ENCODE data around the gene TRIM24. TPM values are rescaled to one million over a fixed set of nuclear protein-coding genes. Genes with fewer than 3 reads are reported as not detected.

The TRIM24 gene
- total RNA-seq, 1 donor from 2014 or later: 20.7 TPM

- Histone ChIP-seq H3K27me3 (ENCODE audit: control insufficient read depth, insufficient read depth, low read length) (no peaks in the 10 kb centered on the region), H3K4me3 (ENCODE audit: low read depth, low read length) (no peak overlapping the region), H3K36me3 (ENCODE audit: control insufficient read depth, insufficient read depth, low read length) (no peaks in the 10 kb centered on the region)
- DNase-seq (ENCODE audit: low read depth): no peak
- no peak for TF ChIP-seq CTCF (IDR thresholded peaks at IDR 0.05; ENCODE audit: insufficient read depth, low read length, poor library complexity, severe bottlenecking)
These were observed 23.7 kb upstream of the TRIM24 start for GRCh38 chr7:138436388-138436787.

GRCh38 chr7:138440460-138440859, 19.6 kb upstream of the TRIM24 start:
- DNase-seq (ENCODE audit: low read depth): no peak
- H3K4me3 ChIP-seq (ENCODE audit: low read depth, low read length): no peak overlapping the region
- H3K36me3 ChIP-seq (ENCODE audit: control insufficient read depth, insufficient read depth, low read length): no peaks in the 10 kb centered on the region
- no peak for TF ChIP-seq CTCF (IDR thresholded peaks at IDR 0.05; ENCODE audit: insufficient read depth, low read length, poor library complexity, severe bottlenecking)
- H3K27me3 ChIP-seq (ENCODE audit: control insufficient read depth, insufficient read depth, low read length): no peaks in the 10 kb centered on the region

GRCh38 chr7:138442822-138443221, 17.2 kb upstream of the TRIM24 start:
- no peaks in the 10 kb centered on the region for H3K36me3 ChIP-seq (ENCODE audit: control insufficient read depth, insufficient read depth, low read length)
- H3K4me3 ChIP-seq (ENCODE audit: low read depth, low read length): no peak overlapping the region
- no peaks in the 10 kb centered on the region for H3K27me3 ChIP-seq (ENCODE audit: control insufficient read depth, insufficient read depth, low read length)
- no peak for DNase-seq (ENCODE audit: low read depth)
- no peak for TF ChIP-seq CTCF (IDR thresholded peaks at IDR 0.05; ENCODE audit: insufficient read depth, low read length, poor library complexity, severe bottlenecking)

- DNase-seq (ENCODE audit: low read depth): no peak
- H3K4me3 ChIP-seq (ENCODE audit: low read depth, low read length): no peak overlapping the region
- no peaks in the 10 kb centered on the region for H3K36me3 ChIP-seq (ENCODE audit: control insufficient read depth, insufficient read depth, low read length)
- H3K27me3 ChIP-seq (ENCODE audit: control insufficient read depth, insufficient read depth, low read length): no peaks in the 10 kb centered on the region
- peak; percentile 32 for TF ChIP-seq CTCF (IDR thresholded peaks at IDR 0.05; ENCODE audit: insufficient read depth, low read length, poor library complexity, severe bottlenecking)
These were observed 10.5 kb upstream of the TRIM24 start for GRCh38 chr7:138449580-138449979.

- no peaks in the 10 kb centered on the region for H3K27me3 ChIP-seq (ENCODE audit: control insufficient read depth, insufficient read depth, low read length)
- TF ChIP-seq CTCF (IDR thresholded peaks at IDR 0.05; ENCODE audit: insufficient read depth, low read length, poor library complexity, severe bottlenecking): no peak
- no peak overlapping the region for H3K4me3 ChIP-seq (ENCODE audit: low read depth, low read length)
- no peak for DNase-seq (ENCODE audit: low read depth)
- H3K36me3 ChIP-seq (ENCODE audit: control insufficient read depth, insufficient read depth, low read length): no peaks in the 10 kb centered on the region
These were observed 4.5 kb upstream of the TRIM24 start for GRCh38 chr7:138455609-138456008.

- H3K27me3 ChIP-seq (ENCODE audit: control insufficient read depth, insufficient read depth, low read length): no peaks in the 10 kb centered on the region
- no peak for TF ChIP-seq CTCF (IDR thresholded peaks at IDR 0.05; ENCODE audit: insufficient read depth, low read length, poor library complexity, severe bottlenecking)
- no peak overlapping the region for H3K4me3 ChIP-seq (ENCODE audit: low read depth, low read length)
- no peaks in the 10 kb centered on the region for H3K36me3 ChIP-seq (ENCODE audit: control insufficient read depth, insufficient read depth, low read length)
- DNase-seq (ENCODE audit: low read depth): no peak
These were observed 3.8 kb upstream of the TRIM24 start for GRCh38 chr7:138456220-138456619.
